Neuronal stem cell (in vitro differentiated cells): ENCODE results near the gene DMAP1. TPM values are rescaled to one million over a fixed set of nuclear protein-coding genes. Genes with fewer than 3 reads are reported as not detected.

Experiments
- DNase-seq: peaks from one replicate; pipeline ENCODE4 v3.0.0-alpha.2; 2013; ENCODE audit warnings: low spot score
- H2AFZ ChIP-seq: one replicate; pipeline ENCODE4 v1.6.1; 2013; ENCODE audit warnings: mild to moderate bottlenecking, low read length, inconsistent platforms
- H2AK5ac ChIP-seq: 2 replicates; pipeline ENCODE4 v1.6.1; 2013; ENCODE audit warnings: low read depth, mild to moderate bottlenecking, inconsistent platforms, low read length, moderate library complexity, mixed read lengths
- H2BK120ac ChIP-seq: 2 replicates; pipeline ENCODE4 v1.6.1; 2013; ENCODE audit warnings: low read depth, mild to moderate bottlenecking, inconsistent platforms, low read length, moderate library complexity, mixed read lengths
- H2BK12ac ChIP-seq: one replicate; pipeline ENCODE4 v1.6.1; 2013; ENCODE audit warnings: low read length, inconsistent platforms
- H2BK15ac ChIP-seq: 2 replicates; pipeline ENCODE4 v1.6.1; 2013; ENCODE audit warnings: mild to moderate bottlenecking, low read length, inconsistent platforms, mixed read lengths
- H2BK5ac ChIP-seq: one replicate; pipeline ENCODE4 v1.6.1; 2013; ENCODE audit warnings: inconsistent platforms, mild to moderate bottlenecking, low read length, moderate library complexity
- H3K14ac ChIP-seq: one replicate; pipeline ENCODE4 v1.6.1; 2013; ENCODE audit warnings: low read length, inconsistent platforms
- H3K18ac ChIP-seq: 2 replicates; pipeline ENCODE4 v1.6.1; 2013; ENCODE audit warnings: low read length, inconsistent platforms
- H3K23ac ChIP-seq: 2 replicates; pipeline ENCODE4 v1.6.1; 2013; ENCODE audit warnings: low read depth, mild to moderate bottlenecking, mixed read lengths, low read length, inconsistent platforms; ENCODE audit not compliant: poor library complexity
- H3K27ac ChIP-seq: replicated peaks from 3 replicates; pipeline ENCODE4 v1.5.1; 2013; ENCODE audit warnings: low read length, inconsistent platforms
- H3K27me3 ChIP-seq, 3 experiments: 2 replicates each; pipeline ENCODE4 v1.6.1; 2013; ENCODE audit warnings: low read length in 3 of 3, mild to moderate bottlenecking in 2 of 3, inconsistent platforms in 1 of 3, low read depth in 1 of 3, mixed read lengths in 1 of 3, moderate library complexity in 1 of 3; ENCODE audit not compliant: control insufficient read depth in 3 of 3, insufficient read depth in 3 of 3
- H3K36me3 ChIP-seq, 2 donors: replicated peaks in 1 of 2; 2 replicates each; pipeline ENCODE4 v1.6.1; 2013; ENCODE audit warnings: low read length in 2 of 2; ENCODE audit not compliant: control insufficient read depth in 2 of 2, insufficient read depth in 2 of 2
- H3K4ac ChIP-seq: 2 replicates; pipeline ENCODE4 v1.6.1; 2013; ENCODE audit warnings: inconsistent platforms, mild to moderate bottlenecking, low read length, moderate library complexity
- H3K4me1 ChIP-seq, 2 donors: 1 replicate in 1 of 2; 2 replicates in 1 of 2; pipeline ENCODE4 v1.6.1; 2013; ENCODE audit warnings: low read length in 2 of 2, low read depth in 1 of 2; ENCODE audit not compliant: control insufficient read depth in 2 of 2, insufficient read depth in 1 of 2
- H3K4me2 ChIP-seq: one replicate; pipeline ENCODE4 v1.6.1; 2013; ENCODE audit warnings: mild to moderate bottlenecking, low read length, inconsistent platforms; ENCODE audit not compliant: insufficient read depth, poor library complexity, severe bottlenecking
- H3K4me3 ChIP-seq, 2 donors: 2 replicates each; pipeline ENCODE4 v1.5.1; 2013; ENCODE audit warnings: low read length in 2 of 2, mild to moderate bottlenecking in 2 of 2, inconsistent platforms in 1 of 2, moderate library complexity in 1 of 2
- H3K79me1 ChIP-seq: one replicate; pipeline ENCODE4 v1.6.1; 2013; ENCODE audit warnings: low read depth, mild to moderate bottlenecking, inconsistent platforms, low read length, moderate library complexity
- H3K9ac ChIP-seq: one replicate; pipeline ENCODE4 v1.6.1; 2013; ENCODE audit warnings: mild to moderate bottlenecking, low read depth, low read length, inconsistent platforms; ENCODE audit not compliant: poor library complexity
- H3K9me3 ChIP-seq, 2 donors: replicated peaks in 1 of 2; 2 replicates each; pipeline versions ENCODE3 to v1.6.1; 2013; ENCODE audit warnings: low read length in 2 of 2, mild to moderate bottlenecking in 2 of 2, inconsistent platforms in 1 of 2, low read depth in 1 of 2, mixed read lengths in 1 of 2, moderate library complexity in 1 of 2; ENCODE audit not compliant: control insufficient read depth in 2 of 2, insufficient read depth in 1 of 2
- H4K8ac ChIP-seq: one replicate; pipeline ENCODE4 v1.6.1; 2013; ENCODE audit warnings: low read depth, mild to moderate bottlenecking, inconsistent platforms, low read length, moderate library complexity
- H4K91ac ChIP-seq: one replicate; pipeline ENCODE4 v1.6.1; 2013; ENCODE audit warnings: low read length, low read depth, mild to moderate bottlenecking, inconsistent platforms; ENCODE audit not compliant: poor library complexity
- WGBS, 2 donors: extraction: QIAGEN DNeasy Blood & Tissue Kit; methylation state at CpG; one replicate each; pipeline ENCODE4 v1.1.7; 2013; ENCODE audit warnings: missing lambda C conversion rate in 2 of 2, mixed read lengths in 1 of 2; ENCODE audit not compliant: insufficient read length in 2 of 2, insufficient replicate concordance in 1 of 2; ENCODE audit errors: extremely low coverage in 2 of 2; 5-methylcytosine and 5-hydroxymethylcytosine counted together
- small RNA-seq: library from polyadenylated mRNA; stranded (forward); fragments of <200 nt; extraction: miRNeasy Mini kit (QIAGEN cat#:217004); gene quantifications from one replicate; pipeline ENCODE3, GENCODE V24; 2013; ENCODE audit not compliant: insufficient read depth

Gene DMAP1

DNA sequence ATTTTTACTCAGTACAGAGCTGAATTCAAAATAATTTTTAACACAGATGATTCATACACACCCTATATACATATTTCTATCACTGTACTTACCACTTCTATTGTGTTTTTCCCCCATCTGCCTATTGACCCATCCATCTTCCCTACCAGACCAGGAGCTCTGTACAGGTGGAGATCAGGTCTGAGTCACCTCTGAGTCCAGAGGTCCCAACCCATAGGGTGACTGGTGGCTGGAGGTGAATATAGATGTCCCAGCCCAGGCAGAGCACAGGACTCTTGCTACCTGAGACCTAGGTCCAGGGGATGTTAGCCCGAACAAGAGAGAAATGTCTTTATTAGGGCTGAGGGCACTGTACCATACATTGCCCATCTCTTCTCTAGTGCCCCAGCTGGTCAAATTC is 54.8 kb downstream of the DMAP1 start:
- Histone ChIP-seq H3K79me1 (peaks cover 3% of the 10 kb centered on the region), H3K9ac (no peak overlapping the region), H4K8ac (no peak overlapping the region), H2AFZ (no peak overlapping the region), H2BK12ac (no peak overlapping the region), H2BK5ac (no peak overlapping the region), H3K27ac (no peak overlapping the region), H3K18ac (no peak overlapping the region), H3K4me3 (no peak overlapping the region), H3K4me2 (no peak overlapping the region), H3K27me3 (no peaks in the 10 kb centered on the region), H2BK15ac (no peak overlapping the region), H2BK120ac (no peak overlapping the region), H3K9me3 (no peaks in the 10 kb centered on the region), H4K91ac (no peak overlapping the region), H3K23ac (no peak overlapping the region), H3K36me3 (peaks cover 0 to 3% of the 10 kb centered on the region in 2 donors), H3K14ac (no peak overlapping the region), H2AK5ac (no peak overlapping the region), H3K4ac (no peak overlapping the region), H3K4me1 (no peaks in the 10 kb centered on the region)
- no CpG with 5 or more reads among the region's 1 CpG for WGBS, 2 donors
- DNase-seq = no peak

Small RNA genes within 50 kb of the gene (small RNA-seq; reads per million reads assigned to genes)
- not detected for gene AL035417.1
